EH (cell line): ENCODE results near the gene ORC2.
A peak's percentile ranks its signal among the peaks of the same experiment; 100 is the strongest.

Experiments
- DNase-seq: peaks from one replicate; pipeline ENCODE4 v3.0.0-alpha.2; 2015; ENCODE audit warnings: low read depth

Gene ORC2

GRCh38 chr2:200860092-200860795, 103.2 kb downstream of the ORC2 start:
- peak; percentile 26 for DNase-seq
